ENCODE results near the gene ISCA2. TPM values are rescaled to one million over a fixed set of nuclear protein-coding genes. Genes with fewer than 3 reads are reported as not detected.

Gene ISCA2
- total and polyA plus RNA-seq, 4 experiments from 2014 or later, result 31.3 to 83.1 (median 47.4) TPM

DNA sequence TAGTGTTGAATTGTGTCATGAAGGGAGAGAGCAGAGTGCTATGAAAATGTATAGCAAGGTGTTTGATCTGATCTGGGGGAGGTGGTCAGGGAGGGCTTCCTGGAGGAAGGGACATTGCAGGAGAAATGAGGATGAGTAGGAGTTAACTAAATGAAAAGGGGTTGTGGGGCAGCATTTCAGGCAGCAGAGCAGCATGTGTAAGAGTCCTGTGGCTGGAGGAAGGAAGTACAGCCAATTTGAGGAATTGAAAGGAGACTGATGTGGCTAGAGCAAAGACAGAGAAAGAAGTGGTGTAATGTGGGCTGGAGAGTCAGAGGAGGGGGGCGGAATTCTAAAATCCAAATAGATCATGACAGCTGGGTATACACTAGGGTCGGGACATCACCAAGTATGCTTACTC, 21.0 kb upstream of the ISCA2 start:
- peaks cover 0 to 2% (median 0%) of the 10 kb centered on the region in 8 donors for H3K9me3 Mint-ChIP-seq
- intact Hi-C loops (cut with micrococcal nuclease), result no loop called here
- peaks cover 6 to 45% of the 10 kb centered on the region in 2 donors for H3K36me3 Mint-ChIP-seq
- DNase-seq, result no peak
- POLR2A ChIA-PET (ENCODE audit: partially characterized antibody), result interaction anchor here (0.6 kb wide), 1 partner anchor 194 kb away, joined by 5 read pairs; no protein-coding TSS in a partner anchor
- no peak overlapping the region for H3K27ac Mint-ChIP-seq
- no peaks in the 10 kb centered on the region for H3K4me1 Mint-ChIP-seq
- CTCF ChIA-PET (ENCODE audit: partially characterized antibody), result no interaction called here
- H3K9me3 ChIP-seq (ENCODE audit: control insufficient read depth in 1 of 2, low read length in 2 of 2), result no peaks in the 10 kb centered on the region
- H3K4me1 ChIP-seq (ENCODE audit: insufficient read depth, low read length), result no peaks in the 10 kb centered on the region
- H3K27me3 ChIP-seq (ENCODE audit: insufficient read depth, low read length), result no peaks in the 10 kb centered on the region
- H3K4me3 Mint-ChIP-seq, result no peak overlapping the region
- no peak overlapping the region for H3K27ac ChIP-seq (ENCODE audit: low read depth, low read length)
- H3K36me3 ChIP-seq (ENCODE audit: insufficient read depth, low read length), result no peaks in the 10 kb centered on the region
- no peak overlapping the region for H3K4me3 ChIP-seq (ENCODE audit: low read length in 2 of 2)
- no peaks in the 10 kb centered on the region for H3K27me3 Mint-ChIP-seq

DNA sequence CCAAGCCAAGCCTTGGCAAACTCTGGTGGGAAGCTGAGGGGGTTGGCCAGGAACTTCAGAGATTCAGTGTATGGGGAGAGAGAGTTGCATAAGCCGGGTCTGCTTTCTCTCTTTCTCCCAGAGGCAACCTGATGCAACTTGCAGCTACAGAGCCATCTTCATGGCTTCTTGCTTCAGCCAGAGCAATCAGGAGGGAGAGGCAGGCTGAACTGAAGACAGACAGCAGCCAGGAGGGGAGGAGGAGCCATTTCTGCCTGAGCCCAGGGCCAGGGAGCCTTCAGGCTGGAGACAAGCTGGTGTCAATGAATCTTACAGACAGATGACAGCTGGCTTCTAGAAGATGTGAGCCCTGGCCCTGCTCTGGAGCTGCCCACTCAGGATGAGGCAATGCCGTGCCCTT, 19.2 kb upstream of the ISCA2 start:
- ChIA-PET CTCF (ENCODE audit: partially characterized antibody) (no interaction called here), POLR2A (ENCODE audit: partially characterized antibody) (no interaction called here)
- Mint-ChIP-seq H3K36me3 (peaks cover 8 to 51% of the 10 kb centered on the region in 2 donors), H3K9me3 (peaks cover 0 to 2% (median 0%) of the 10 kb centered on the region in 8 donors), H3K4me3 (no peak overlapping the region), H3K4me1 (no peaks in the 10 kb centered on the region), H3K27ac (no peak overlapping the region), H3K27me3 (no peaks in the 10 kb centered on the region)
- intact Hi-C loops (cut with micrococcal nuclease), result no loop called here
- Histone ChIP-seq H3K9me3 (ENCODE audit: control insufficient read depth in 1 of 2, low read length in 2 of 2) (no peaks in the 10 kb centered on the region), H3K27me3 (ENCODE audit: insufficient read depth, low read length) (no peaks in the 10 kb centered on the region), H3K36me3 (ENCODE audit: insufficient read depth, low read length) (no peaks in the 10 kb centered on the region), H3K4me1 (ENCODE audit: insufficient read depth, low read length) (no peaks in the 10 kb centered on the region), H3K27ac (ENCODE audit: low read depth, low read length) (no peak overlapping the region), H3K4me3 (ENCODE audit: low read length in 2 of 2) (no peak overlapping the region)
- no peak for DNase-seq

DNA sequence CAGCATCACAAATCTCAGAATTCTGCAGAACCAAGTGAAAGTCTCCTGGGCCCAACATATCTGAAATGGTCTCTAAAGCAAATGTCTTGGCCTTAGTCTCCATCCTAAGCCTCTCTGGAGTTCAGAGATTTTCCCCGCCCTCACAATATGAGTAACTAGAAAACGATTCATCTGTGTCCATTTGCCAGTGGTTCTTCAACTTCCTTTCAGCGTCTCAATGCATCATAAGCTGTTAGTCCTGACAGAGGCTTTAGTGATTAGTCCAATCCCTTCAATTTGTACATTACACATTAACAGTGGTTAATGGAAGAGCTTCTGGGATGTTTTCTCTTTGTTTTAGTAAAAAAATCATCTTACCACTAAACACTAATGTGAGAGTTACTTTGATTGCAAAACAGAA, 17.9 kb upstream of the ISCA2 start:
- Histone ChIP-seq H3K9me3 (ENCODE audit: control insufficient read depth in 1 of 2, low read length in 2 of 2) (no peaks in the 10 kb centered on the region), H3K36me3 (ENCODE audit: insufficient read depth, low read length) (peaks cover 4% of the 10 kb centered on the region), H3K4me3 (ENCODE audit: low read length in 2 of 2) (no peak overlapping the region), H3K27ac (ENCODE audit: low read depth, low read length) (no peak overlapping the region), H3K27me3 (ENCODE audit: insufficient read depth, low read length) (no peaks in the 10 kb centered on the region), H3K4me1 (ENCODE audit: insufficient read depth, low read length) (no peaks in the 10 kb centered on the region)
- intact Hi-C loops (cut with micrococcal nuclease), result no loop called here
- Mint-ChIP-seq H3K4me1 (no peaks in the 10 kb centered on the region), H3K4me3 (no peak overlapping the region), H3K27ac (peak overlapping the region in 1 of 7 donors; percentile 16), H3K36me3 (peaks cover 21 to 62% of the 10 kb centered on the region in 2 donors), H3K27me3 (no peaks in the 10 kb centered on the region), H3K9me3 (peaks cover 0 to 2% (median 0%) of the 10 kb centered on the region in 8 donors)
- no peak for DNase-seq
- POLR2A ChIA-PET (ENCODE audit: partially characterized antibody), result no interaction called here
- CTCF ChIA-PET (ENCODE audit: partially characterized antibody), result no interaction called here

DNA sequence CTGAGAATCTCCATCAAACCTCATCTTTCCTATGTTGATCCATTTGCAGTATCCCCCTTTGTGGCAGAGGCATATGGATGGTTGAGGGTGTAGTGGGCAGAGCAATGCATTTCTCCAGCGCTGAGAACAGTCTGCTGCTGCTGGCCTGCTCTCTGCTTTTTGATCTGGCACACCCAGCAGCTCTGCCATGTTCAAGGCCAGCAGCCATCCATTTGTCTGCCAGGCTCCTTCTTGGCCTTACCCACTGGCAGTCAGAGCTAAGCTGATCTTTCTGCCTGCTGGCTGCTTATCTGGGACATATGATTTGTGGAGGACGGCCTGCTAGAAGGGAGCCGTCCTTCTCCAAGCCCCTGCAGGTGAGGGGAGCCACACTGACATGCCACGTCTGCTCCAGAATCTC, 17.5 kb upstream of the ISCA2 start:
- Histone ChIP-seq H3K27me3 (ENCODE audit: insufficient read depth, low read length) (no peaks in the 10 kb centered on the region), H3K9me3 (ENCODE audit: control insufficient read depth in 1 of 2, low read length in 2 of 2) (no peaks in the 10 kb centered on the region), H3K4me3 (ENCODE audit: low read length in 2 of 2) (no peak overlapping the region), H3K27ac (ENCODE audit: low read depth, low read length) (no peak overlapping the region), H3K36me3 (ENCODE audit: insufficient read depth, low read length) (peaks cover 6% of the 10 kb centered on the region), H3K4me1 (ENCODE audit: insufficient read depth, low read length) (no peaks in the 10 kb centered on the region)
- no peak for DNase-seq
- Mint-ChIP-seq H3K4me3 (no peak overlapping the region), H3K27ac (no peak overlapping the region), H3K4me1 (no peaks in the 10 kb centered on the region), H3K27me3 (no peaks in the 10 kb centered on the region), H3K9me3 (peaks cover 0 to 2% (median 0%) of the 10 kb centered on the region in 8 donors), H3K36me3 (peaks cover 24 to 66% of the 10 kb centered on the region in 2 donors)
- POLR2A ChIA-PET (ENCODE audit: partially characterized antibody), result no interaction called here
- CTCF ChIA-PET (ENCODE audit: partially characterized antibody), result no interaction called here
- intact Hi-C loops (cut with micrococcal nuclease), result no loop called here

DNA sequence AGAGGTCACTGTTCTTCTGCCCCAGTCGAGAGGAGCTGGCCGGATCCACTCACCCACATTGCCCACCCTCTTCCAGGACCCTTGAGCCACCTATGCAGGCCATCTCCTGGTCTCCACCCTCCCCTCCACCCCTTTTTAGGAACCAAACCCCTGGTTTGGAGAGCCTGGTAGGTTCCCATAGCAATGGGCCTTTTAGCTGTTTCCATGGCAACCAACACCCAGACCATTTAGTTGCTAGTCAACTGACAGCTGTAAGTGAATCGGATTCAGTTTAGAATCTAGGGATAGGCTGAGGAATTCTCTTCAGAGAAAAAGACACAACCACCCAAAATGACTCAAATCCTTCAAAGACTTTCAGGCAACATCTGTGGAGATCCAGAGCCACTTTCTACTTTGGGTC, 17.0 kb upstream of the ISCA2 start:
- Mint-ChIP-seq H3K9me3 (peaks cover 0 to 2% (median 0%) of the 10 kb centered on the region in 8 donors), H3K27ac (no peak overlapping the region), H3K4me1 (no peaks in the 10 kb centered on the region), H3K36me3 (peaks cover 25 to 70% of the 10 kb centered on the region in 2 donors), H3K4me3 (no peak overlapping the region), H3K27me3 (no peaks in the 10 kb centered on the region)
- H3K4me3 ChIP-seq (ENCODE audit: low read length in 2 of 2), result no peak overlapping the region
- H3K27me3 ChIP-seq (ENCODE audit: insufficient read depth, low read length), result no peaks in the 10 kb centered on the region
- POLR2A ChIA-PET (ENCODE audit: partially characterized antibody), result no interaction called here
- H3K4me1 ChIP-seq (ENCODE audit: insufficient read depth, low read length), result no peaks in the 10 kb centered on the region
- CTCF ChIA-PET (ENCODE audit: partially characterized antibody), result no interaction called here
- intact Hi-C loops (cut with micrococcal nuclease), result no loop called here
- H3K27ac ChIP-seq (ENCODE audit: low read depth, low read length), result no peak overlapping the region
- H3K9me3 ChIP-seq (ENCODE audit: control insufficient read depth in 1 of 2, low read length in 2 of 2), result no peaks in the 10 kb centered on the region
- H3K36me3 ChIP-seq (ENCODE audit: insufficient read depth, low read length), result peaks cover 6% of the 10 kb centered on the region
- no peak for DNase-seq

DNA sequence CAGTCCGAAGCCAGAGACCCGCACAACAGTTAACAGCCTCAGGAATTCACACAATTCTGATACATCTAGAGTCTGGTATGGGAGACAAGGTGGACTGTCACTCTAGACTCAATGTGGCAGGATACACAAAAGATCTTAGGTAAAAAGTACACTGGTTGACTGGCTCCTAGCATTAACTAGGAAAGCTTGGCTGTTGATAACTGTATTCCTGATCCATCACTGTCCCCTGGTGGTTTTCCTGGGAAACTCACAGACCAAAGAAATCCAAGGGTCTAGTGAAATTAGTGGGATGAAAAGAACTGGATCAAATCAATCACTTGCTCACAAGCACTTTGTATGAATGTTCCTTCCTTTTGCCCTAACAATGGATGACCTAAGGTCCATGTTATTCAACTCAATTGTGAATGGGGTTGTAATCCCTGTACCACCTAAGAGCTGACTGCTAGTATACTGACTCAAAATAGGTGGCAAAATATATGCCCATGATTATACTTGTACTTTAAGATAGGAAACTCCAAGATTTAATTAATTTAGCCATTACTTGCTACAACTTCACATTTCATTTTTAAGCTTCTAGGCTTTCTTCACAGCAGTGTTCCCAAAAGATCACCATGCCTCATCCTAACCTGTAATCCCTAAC, 14.4 kb upstream of the ISCA2 start:
- CTCF ChIA-PET (ENCODE audit: partially characterized antibody), result interaction anchor here (0.6 to 2.1 kb wide), 3 partner anchors 15 to 159 kb away, joined by 3 to 9 read pairs (median 3); no protein-coding TSS in a partner anchor
- Mint-ChIP-seq H3K4me3 (no peak overlapping the region), H3K4me1 (no peaks in the 10 kb centered on the region), H3K27ac (no peak overlapping the region), H3K36me3 (peaks cover 37 to 58% of the 10 kb centered on the region in 2 donors), H3K27me3 (no peaks in the 10 kb centered on the region), H3K9me3 (no peaks in the 10 kb centered on the region)
- H3K27me3 ChIP-seq (ENCODE audit: insufficient read depth, low read length), result no peaks in the 10 kb centered on the region
- POLR2A ChIA-PET (ENCODE audit: partially characterized antibody), result no interaction called here
- H3K9me3 ChIP-seq (ENCODE audit: control insufficient read depth in 1 of 2, low read length in 2 of 2), result no peaks in the 10 kb centered on the region
- no peak overlapping the region for H3K4me3 ChIP-seq (ENCODE audit: low read length in 2 of 2)
- intact Hi-C loops (cut with micrococcal nuclease), result loop anchor here (1.0 kb wide), 1 partner anchor 117 kb away; no protein-coding TSS in a partner anchor
- H3K27ac ChIP-seq (ENCODE audit: low read depth, low read length), result no peak overlapping the region
- DNase-seq, result no peak
- H3K36me3 ChIP-seq (ENCODE audit: insufficient read depth, low read length), result peaks cover 14% of the 10 kb centered on the region
- no peaks in the 10 kb centered on the region for H3K4me1 ChIP-seq (ENCODE audit: insufficient read depth, low read length)

DNA sequence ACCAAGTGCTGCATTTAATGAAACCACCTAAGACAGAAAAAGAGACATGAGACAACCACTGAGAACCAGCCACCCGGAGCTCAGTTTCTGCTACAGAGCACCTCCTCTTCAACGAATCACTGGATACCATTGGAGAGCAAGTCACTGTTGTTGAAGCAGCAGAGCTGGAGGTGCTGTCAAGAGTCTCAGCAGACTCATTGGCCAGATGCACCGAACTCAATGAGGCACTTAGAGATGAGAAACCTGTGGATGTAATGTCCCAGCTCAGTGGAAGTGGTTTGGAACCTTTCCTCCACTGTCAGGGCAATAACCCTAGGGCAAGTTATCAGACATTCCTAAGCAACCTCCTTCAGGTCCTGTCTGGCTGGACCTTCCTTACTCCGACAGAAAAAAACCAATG, 13.5 kb upstream of the ISCA2 start:
- H3K27ac ChIP-seq (ENCODE audit: low read depth, low read length), result no peak overlapping the region
- DNase-seq, result no peak
- CTCF ChIA-PET (ENCODE audit: partially characterized antibody), result interaction anchor here (0.6 to 2.1 kb wide), 3 partner anchors 10 to 160 kb away, joined by 3 to 9 read pairs (median 3); no protein-coding TSS in a partner anchor
- POLR2A ChIA-PET (ENCODE audit: partially characterized antibody), result no interaction called here
- Mint-ChIP-seq H3K27ac (no peak overlapping the region), H3K36me3 (peaks cover 43 to 57% of the 10 kb centered on the region in 2 donors), H3K4me1 (no peaks in the 10 kb centered on the region), H3K9me3 (no peaks in the 10 kb centered on the region), H3K4me3 (peak overlapping the region in 1 of 8 donors; percentile 54), H3K27me3 (no peaks in the 10 kb centered on the region)
- no peaks in the 10 kb centered on the region for H3K9me3 ChIP-seq (ENCODE audit: control insufficient read depth in 1 of 2, low read length in 2 of 2)
- H3K36me3 ChIP-seq (ENCODE audit: insufficient read depth, low read length), result peaks cover 17% of the 10 kb centered on the region
- H3K4me1 ChIP-seq (ENCODE audit: insufficient read depth, low read length), result no peaks in the 10 kb centered on the region
- intact Hi-C loops (cut with micrococcal nuclease), result no loop called here
- H3K4me3 ChIP-seq (ENCODE audit: low read length in 2 of 2), result no peak overlapping the region
- H3K27me3 ChIP-seq (ENCODE audit: insufficient read depth, low read length), result no peaks in the 10 kb centered on the region
